Hepatic stellate cell (primary cell): Measurements from ENCODE around the gene PIP5K1B.
"Not testable (repeated sequence)": the region's sequence is repeated elsewhere in the genome, so short reads cannot be mapped to it uniquely, and the experiment has no call there.

ENCODE experiments used
- DNase-seq: peaks from one replicate; pipeline ENCODE4 v3.0.0; 2011; ENCODE audit warnings: low spot score

The PIP5K1B gene

DNA sequence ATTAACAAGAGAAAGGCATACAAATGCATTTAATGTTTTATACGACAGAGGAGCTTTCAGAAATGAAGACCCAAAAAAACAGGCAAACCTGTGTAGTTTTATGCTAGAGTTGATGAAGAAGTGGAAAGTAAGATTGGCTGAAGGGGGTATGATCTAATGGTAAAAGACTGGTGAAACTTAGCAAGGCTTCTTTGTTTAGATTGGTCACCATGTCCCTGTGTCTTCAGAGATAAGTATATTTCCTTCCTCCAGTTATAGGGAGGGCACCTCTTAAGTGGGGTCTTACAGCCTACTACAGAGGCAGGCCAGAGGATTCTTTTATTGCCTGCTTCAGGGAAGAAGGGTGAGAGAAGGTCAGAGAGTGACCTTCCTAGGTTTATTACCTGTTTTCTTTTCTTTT is 252.4 kb downstream of the PIP5K1B start:
- DNase-seq: no peak

DNA sequence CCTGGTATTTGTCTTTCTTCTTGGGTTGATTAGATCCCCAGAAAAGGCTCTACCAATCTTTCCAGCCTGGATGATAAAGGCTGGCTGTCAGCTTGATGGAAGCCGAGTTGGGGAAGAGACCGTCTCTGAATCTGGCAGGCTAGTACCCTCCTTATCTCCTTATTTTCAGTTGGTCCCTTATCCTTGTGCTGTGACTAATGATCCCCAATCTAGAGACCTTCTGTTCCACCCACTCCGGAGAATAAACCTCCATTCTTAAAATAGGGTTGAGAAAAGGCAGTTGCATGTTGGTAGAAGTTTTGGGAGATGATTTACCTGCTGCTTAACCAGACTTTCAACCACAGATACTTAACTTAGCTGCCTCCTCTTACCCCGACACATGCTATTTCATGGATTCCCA is 256.5 kb downstream of the PIP5K1B start:
- no peak for DNase-seq

DNA sequence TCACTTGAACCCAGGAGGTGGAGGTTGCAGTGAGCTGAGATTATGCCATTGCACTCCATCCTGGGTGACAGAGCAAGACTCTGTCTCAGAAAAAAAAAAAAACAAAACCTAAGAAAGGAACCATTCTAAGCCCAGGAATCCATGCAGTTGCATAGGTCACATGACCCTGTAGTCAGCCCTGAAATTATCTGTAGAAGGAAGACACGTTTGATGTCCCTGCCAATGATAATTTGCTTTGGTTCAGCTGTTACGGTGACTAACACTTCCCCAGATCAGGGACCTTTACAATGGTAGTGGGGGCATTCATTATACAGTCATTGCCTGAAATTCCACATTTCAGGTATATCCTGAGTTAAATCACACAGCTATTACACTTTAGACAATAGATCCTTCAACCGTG is 258.4 kb downstream of the PIP5K1B start:
- no peak for DNase-seq

DNA sequence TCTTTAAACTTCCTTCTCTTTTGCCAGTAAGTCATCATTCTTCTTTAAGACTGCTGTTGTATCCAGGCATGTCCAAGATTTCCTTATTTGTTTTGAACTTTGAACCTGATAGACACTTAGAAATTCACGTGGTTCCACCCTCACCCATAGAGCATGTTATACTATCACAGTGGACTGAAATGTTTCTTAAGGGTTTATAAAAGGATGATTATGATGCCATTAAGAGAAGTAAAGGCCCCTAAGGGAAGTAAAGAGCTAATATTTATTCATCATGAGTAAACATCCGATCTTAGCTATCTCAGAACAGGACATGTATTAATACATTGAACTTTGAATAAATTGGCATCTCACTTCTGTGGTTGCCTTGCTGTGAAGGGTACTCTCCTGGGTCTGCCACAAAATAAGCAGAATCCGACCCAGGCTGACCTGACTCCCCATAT is 259.1 kb downstream of the PIP5K1B start:
- no peak for DNase-seq

GRCh38 chr9:68964765-68965164 is 259.7 kb downstream of the PIP5K1B start:
- no peak for DNase-seq

DNA sequence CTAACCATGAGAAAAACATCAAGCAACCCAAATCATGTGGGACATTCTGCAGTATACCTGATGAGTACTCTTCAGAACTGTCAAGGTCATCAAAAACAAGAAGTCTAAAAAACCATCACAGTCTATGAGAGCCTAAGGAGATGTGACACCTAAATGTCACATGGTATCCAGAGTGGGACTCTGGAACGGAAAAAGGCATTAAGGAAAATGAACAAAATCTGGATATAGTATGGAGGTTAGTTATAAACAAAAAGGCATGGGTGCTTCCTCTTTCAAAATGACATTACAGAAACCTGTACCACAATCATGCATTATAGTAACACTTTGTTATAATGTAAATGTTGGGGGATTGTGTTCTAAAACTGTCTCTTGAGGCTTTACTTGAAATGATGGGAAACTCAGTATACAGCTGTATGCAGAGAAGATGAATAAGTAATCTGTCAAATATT is 261.5 kb downstream of the PIP5K1B start:
- DNase-seq: no peak

DNA sequence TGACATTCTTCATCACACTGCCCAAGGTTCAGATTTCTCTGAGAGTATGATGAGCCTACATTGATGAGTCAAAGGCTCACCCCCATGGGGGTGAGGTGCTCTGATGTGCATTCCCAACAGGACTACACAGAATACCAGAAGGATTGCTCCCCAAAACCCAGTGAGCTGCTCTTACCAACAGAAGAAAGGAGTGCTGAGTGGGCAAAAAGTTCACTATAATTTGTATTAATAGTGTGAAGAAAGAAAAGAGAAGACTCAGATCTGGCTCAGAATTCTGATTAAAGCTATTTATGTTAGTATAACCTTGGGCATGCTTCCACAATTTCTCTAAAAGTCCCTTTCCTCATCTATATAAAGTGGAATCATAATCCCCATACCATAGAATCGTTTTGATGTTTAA is 262.8 kb downstream of the PIP5K1B start:
- DNase-seq: no peak

GRCh38 chr9:68969538-68969937 is 264.5 kb downstream of the PIP5K1B start:
- no peak for DNase-seq

DNA sequence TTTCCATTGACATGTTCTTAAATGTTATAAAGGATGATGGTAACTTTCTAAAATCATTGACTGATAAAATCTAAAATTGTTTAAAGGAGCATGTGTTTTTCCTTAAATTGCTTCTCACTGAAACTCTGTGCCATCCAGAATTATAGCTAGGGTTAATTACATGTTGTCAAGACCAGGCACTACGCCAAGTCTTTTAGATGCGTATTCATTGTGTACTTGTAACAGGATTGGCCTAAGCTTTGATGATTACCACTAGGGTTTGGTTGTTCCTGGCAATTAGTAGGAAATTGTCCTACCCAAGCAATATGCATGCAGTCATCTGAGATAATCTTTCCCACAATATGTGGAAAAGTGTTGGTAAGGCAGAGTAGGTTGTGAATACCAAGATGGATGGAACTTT is 265.1 kb downstream of the PIP5K1B start:
- no peak for DNase-seq

DNA sequence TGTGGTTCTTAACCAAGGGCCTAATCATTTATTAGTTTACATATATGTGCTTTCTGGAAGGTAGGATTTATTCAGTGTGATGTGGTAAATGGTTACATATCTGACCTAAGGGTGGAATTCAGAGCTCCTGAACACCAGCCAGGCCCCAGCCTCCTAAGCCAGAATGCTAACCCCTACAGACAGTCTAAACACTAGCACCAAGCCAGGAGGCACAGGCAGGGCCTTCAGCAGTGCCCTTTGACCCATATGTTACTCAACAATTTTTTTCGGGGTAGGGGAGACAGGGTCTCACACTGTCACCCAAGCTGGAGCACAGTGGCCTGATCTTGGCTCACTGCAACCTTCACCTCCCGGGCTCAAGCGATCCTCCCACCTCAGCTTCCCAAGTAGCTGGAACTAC is 268.6 kb downstream of the PIP5K1B start:
- no peak for DNase-seq

DNA sequence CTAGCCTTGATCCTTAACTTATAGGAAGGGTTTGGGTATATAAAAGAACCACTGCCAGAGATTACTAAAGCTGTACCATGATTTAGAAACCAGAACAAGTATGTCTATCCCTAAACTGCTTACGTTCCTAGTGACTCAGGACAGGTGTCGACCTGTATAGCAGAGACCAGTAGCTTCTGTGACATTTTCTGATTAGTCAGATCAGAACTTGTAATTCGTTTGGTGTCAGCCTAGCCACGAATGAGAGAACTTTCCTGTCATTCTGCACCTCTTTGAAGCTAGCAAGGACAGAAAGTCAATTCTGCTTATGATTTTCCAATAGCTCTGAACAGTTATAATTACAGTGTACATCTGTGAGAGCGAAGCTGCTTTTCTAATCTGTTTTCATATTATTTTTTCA is 269.4 kb downstream of the PIP5K1B start:
- no peak for DNase-seq

DNA sequence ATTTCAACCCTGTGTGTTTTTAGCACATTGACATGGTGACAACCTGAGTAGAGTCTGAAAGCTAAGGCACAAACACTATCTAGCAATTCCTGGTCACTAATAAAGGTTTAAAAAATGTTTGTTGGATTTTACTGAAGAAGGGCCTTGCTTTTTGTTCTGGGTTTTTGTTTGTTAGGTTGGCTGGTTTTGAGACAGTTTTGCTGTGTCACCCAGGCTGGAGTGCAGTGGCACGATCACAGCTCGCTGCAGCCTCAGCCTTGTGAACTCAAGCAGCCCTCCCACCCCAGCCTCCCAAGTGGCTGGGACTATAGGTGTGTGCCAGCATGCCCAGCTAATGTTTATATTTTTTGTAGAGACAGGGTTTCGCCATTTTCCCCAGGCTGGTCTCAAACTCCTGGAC is 269.9 kb downstream of the PIP5K1B start:
- DNase-seq: no peak

DNA sequence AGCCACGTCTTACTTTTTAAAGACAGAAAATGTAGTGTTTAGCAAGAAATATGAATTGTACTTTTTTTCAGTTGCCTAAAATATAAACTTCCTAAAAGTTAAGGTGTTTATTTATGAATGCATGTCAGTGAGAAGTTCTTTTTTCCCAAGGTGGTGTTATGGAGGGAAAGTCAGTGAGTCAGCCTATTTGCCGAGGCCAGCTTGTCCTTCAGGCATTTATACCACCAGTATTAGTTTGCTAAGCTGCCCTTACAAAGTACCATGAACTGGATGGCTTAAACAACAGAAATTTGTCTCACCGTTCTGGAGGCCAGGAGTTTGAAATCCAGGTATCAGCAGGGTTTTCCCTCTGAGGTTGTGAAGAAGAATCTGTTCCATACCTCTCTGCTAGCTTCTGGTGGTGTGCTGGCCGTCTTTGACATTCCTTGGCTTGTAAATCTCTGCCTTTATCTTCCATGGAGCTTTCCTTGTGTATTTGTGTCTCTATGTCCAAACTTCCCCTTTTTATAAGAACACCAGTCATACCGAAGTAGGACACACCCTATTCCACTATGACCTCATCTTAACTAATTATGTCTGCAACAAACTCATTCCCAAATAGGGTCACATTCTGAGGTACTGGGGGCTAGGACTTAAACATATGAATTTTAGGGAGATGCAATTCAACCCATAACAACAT is 270.5 kb downstream of the PIP5K1B start:
- DNase-seq: no peak

- DNase-seq: no peak
Measured at GRCh38 chr9:68978066-68978465, 273.0 kb downstream of the PIP5K1B start.

- no peak for DNase-seq
Measured at GRCh38 chr9:68978501-68978900, 273.5 kb downstream of the PIP5K1B start.

DNA sequence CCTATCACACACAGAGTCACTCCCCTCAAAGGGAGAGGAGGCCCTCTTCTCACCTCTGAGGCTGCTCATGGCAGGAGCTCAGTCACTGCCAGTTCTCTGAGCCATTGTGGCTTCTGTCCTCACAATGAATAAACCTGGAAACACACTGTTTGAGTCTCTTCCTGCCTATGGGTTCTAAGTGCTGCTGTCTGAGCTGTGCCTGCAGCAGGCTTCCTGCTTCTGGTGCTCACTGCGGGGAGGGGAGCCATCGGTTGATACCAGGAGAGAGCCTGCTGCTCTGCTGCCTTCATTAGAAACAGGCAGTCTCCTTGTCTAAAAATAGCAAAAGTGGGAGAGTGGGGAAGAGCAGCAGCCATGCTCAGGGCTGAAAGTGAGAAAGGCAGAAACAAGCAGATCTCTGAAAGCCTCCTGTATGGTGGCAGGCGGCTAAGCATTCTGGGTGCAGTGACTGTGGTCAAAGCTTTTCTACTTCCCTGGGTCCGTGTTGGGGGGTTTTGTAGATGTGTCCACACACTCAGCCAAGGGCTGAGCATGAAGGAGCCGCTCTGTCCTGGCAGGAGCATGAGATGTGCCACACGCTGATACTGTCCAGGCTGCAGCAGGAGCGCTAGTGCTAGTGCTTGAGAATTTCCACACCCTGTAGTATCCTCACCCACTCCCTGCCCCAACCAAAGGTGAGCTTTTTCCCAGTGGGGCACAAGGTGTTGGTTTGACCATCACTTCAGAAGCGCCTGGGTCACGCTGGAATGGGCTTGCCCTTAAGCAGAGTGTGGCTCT is 274.7 kb downstream of the PIP5K1B start:
- no peak for DNase-seq

DNA sequence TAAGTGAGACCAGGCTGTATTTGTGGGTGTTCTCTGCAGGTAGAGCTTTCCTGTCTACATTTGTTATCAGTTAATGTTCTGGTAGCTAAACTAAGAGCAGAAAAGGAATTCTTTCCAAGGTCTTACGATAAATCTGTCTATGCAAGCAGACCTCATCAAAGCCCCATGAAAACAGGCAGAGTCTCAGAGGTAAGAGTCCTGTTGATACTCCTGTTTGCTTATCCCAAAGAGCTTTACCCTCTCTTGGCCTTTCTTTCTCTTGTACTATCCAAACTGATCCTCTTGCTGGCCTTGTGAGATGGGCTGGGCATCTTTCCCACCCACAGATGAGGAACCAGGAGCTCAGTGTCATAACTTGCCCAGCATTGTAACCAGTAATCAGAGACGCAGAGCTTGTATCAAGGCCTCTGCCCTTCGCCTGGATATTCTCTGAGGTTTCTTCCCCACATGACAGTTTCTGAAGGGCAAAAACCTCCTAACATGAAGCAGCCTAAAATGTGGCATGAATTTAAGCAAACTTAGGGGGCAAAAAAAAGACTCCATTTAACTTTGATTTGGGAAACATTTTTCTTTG is 275.4 kb downstream of the PIP5K1B start:
- DNase-seq: no peak

DNA sequence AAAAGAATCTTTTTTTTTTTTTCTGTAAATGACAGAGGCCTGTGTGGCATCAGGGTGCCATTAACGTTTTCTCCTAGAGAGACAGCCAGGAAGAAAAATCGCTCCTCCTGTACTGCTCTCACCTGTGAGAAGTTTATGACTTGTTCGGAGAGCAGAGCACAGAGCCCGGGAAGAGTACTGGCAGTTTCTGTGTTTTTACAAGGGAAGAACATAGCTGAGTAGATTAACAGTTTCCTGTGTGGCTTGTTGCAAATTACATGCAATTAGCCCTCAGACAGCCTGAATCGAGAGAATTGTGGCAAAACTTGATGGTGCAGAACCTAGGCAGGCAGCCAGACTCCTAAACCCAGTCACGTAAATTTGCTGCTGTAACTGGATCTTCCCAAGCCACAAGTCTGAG is 276.7 kb downstream of the PIP5K1B start:
- DNase-seq: no peak

DNA sequence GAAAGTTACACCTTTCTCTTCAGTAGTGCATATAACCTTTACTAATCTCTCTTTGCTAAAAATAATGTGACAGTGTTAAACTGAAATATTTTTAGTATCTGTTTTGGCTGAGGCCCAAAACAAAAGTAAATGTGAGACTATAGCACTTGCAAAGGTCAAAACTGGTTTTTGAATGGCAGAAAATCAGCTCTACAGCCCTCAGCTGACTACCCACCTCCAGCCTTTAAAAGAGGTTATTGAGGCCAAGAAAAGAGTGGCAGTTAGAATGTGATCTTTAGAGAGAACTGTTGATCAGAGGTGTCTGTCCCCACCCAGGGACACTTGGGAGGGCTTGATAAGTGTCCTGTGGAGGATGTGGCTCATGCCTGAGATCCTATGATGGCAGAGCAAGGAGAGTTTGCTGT is 278.0 kb downstream of the PIP5K1B start:
- no peak for DNase-seq

DNA sequence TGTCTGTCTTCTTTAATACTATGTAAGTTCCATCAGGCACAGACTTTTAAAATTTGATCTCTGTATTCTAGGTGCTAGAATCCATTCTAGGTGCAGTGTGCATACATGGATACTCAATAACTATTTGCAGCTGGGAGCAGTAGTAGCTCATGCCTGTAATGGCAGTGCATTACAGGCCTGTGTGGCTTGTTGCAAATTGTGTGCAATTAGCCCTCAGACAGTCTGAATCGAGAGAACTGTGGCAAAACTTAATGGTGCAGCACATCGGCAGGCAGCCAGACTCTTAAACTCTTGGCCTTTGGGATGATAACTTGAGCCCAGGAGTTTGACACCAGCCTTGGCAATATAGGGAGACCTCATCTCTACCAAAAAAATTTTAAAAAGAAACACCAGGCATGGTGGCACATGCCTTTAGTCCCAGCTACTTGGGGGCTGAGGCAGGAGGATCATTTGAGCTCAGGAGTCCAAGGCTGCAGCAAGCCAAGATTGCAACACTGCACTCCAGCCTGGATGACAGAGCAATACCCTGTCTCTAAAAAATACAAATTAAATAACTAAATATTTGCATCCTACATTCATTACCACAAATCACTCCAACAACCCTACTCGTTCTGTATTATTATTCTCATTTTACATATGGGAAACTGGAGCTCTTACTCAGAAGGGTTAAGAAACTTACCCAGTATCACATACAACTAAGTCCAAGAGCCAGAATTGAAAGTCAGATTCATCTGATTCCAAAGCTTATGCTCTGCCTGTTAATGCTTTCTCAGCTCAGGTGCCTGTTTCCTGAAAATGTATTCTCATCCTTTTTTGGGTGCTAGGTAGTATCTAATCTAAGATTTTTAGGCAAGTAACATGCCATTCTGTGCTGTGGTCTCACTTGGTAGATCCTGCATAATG is 278.7 kb downstream of the PIP5K1B start:
- DNase-seq: no peak

GRCh38 chr9:68986949-68987348 is 281.9 kb downstream of the PIP5K1B start:
- not testable (repeated sequence) for DNase-seq

GRCh38 chr9:68991457-68991856 is 286.4 kb downstream of the PIP5K1B start:
- DNase-seq: no peak
